Umbilical cord (tissue), 2 donors: Measurements from ENCODE around the gene C2orf15. TPM values are rescaled to one million over a fixed set of nuclear protein-coding genes. Genes with fewer than 3 reads are reported as not detected.
"Not testable (repeated sequence)": the region's sequence is repeated elsewhere in the genome, so short reads cannot be mapped to it uniquely, and the experiment has no call there.

ENCODE experiments used
- DNase-seq: peaks from one replicate; pipeline ENCODE4 v3.0.0-alpha.2; 2015; ENCODE audit warnings: low spot score
- total RNA-seq: library from RNA; depleted of rRNA; stranded (reverse); fragments of >200 nt; gene quantifications from one replicate; pipeline ENCODE4 v1.2.3, GENCODE V29; 2014; ENCODE audit warnings: low replicate concordance; ENCODE audit not compliant: insufficient read depth

The C2orf15 gene
- total RNA-seq, result 1.7 TPM

GRCh38 chr2:99141110-99142108 lies at the start of gene C2orf15:
C2orf15 (plus strand) TSS chr2:99141707; CDS start chr2:99150559, 8,852 bp downstream.
- DNase-seq, result peak; percentile 95

GRCh38 chr2:99096728-99097127 lies 44.8 kb upstream of the C2orf15 start:
- no peak for DNase-seq

- DNase-seq, result peak; percentile 0
Measured at GRCh38 chr2:99101697-99102096, 39.8 kb upstream of the C2orf15 start.

DNA sequence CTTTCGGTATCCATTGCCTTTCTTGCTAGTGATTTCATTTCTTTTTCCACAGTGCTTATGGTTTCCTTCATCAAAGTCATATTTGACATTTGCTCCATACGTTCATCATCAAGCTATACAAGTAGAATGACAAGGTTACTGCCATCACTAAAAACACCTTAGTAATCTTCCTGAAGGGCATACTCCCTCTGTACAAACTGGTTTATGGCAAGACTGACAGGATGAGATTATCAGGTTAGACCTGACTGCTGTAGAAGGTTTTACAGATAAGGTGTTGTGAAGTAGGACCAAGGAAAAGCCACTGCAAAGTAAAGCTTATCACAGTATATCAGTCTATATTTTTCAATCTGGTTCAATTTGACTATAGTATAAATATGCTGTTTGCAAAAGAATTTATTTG lies 37.5 kb upstream of the C2orf15 start:
- no peak for DNase-seq

DNA sequence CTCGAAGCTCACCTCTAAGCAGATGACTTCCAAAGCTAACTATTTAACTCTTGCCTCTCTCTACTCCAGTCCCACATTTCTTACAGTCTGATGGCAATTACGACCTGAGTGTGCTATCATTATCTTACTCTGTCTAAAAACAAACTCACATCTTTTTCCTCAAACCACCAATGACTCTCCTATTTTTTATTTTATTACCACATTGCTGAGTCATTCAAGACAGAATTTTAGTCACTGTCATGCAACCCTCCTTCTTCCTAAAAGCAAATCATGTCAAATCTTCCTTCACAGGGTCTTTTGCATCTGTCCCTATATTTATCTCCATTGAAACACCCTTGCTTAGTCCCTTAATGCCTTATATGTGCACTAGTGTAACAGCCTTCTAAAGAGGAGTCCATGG lies 34.6 kb upstream of the C2orf15 start:
- DNase-seq, result no peak

DNA sequence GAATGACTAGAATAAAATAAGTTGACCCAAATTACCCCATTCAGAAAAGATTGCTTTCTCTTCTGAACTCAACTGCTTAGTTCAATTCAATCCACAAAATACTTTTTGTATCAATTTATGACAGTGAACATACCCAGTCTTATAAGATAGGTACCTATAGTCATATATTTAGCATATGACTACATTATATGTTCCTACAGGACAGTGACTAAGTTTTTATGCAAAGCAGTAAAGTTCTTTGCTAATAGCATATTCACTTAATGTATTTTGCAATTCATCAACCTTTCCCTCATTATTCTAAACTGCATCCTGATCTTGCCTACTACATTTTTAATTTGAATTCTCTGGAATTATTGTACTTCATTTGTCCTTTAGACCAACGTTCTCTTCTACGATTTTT lies 30.3 kb upstream of the C2orf15 start:
- DNase-seq, result no peak

DNA sequence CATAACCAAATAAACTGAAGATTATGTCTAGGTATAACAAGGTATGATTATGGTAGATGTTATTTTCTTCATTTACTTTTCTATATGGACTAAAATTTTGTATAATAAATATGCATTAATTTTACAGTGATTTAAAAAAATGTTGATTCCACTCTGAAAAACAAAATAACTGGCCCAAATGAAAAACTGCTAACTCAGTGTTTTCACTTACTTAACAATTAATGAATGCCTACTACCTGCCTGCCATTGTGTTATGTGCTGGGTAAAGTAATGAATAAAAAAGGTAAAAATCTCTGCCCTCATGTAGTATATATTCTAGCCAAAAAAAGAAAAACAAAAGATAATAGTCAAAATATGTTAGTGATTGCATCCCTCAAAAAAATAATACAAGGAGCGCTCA lies 29.6 kb upstream of the C2orf15 start:
- no peak for DNase-seq

DNA sequence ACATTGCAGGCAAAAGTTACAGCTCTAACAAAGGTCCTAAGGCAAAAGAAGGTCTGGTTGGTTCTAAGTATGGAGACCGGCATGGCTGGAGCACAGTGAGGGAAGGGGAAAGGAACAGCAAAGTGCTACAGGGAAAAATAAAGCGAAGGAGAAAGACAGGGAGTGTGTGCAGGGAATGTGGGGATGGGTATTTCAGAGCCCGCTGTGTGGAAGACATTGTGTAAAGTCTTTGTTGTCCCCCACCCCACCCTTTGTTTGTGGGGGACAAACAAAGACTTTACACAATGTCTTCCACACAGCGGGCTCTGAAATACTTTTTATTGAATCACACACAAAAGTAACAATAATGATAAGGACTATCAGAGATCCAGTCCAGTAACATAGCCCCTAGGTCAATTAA lies 28.9 kb upstream of the C2orf15 start:
- DNase-seq, result no peak

- DNase-seq, result no peak
Measured at GRCh38 chr2:99127981-99128380, 13.5 kb upstream of the C2orf15 start.

DNA sequence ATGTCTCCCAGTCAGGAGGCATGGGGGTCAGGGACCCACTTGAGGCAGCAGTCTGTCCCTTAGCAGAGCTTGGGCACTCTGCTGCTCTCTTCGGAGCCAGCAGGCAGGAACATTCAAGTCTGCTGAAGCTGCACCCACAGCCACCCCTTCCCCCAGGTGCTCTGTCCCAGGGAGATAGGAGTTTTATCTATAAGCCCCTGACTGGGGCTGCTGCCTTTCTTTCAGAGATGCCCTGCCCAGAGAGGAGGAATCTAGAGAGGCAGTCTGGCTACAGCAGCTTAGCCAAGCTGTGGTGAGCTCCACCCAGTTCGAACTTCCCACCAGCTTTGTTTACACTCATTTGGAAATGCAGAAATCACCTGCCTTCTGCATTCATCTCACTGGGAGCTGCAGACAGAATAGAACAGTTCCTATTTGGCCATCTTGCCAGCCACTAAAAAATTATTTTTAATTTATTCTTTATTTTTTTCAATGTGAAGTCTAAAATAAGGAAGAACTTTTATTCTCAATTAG lies 6.4 kb upstream of the C2orf15 start:
- not testable (repeated sequence) for DNase-seq

DNA sequence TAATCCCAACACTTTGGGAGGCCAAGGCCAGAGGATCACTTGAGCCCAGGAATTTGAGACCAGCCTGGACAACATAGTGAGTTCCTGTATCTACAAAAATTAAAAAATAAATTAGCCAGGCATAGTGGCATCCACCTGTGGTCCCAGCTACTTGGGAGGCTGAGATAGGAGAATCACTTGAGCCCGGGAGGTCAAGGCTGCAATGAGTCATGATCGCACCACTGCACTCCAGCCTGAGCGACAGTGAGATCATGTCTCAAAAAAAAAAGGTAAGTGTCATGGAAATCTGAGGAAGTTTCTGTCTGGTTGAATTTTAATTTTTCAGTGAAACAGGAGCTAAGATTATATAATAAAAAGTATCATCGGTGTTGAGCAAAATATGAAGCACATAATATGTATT lies 2.5 kb upstream of the C2orf15 start:
- no peak for DNase-seq

DNA sequence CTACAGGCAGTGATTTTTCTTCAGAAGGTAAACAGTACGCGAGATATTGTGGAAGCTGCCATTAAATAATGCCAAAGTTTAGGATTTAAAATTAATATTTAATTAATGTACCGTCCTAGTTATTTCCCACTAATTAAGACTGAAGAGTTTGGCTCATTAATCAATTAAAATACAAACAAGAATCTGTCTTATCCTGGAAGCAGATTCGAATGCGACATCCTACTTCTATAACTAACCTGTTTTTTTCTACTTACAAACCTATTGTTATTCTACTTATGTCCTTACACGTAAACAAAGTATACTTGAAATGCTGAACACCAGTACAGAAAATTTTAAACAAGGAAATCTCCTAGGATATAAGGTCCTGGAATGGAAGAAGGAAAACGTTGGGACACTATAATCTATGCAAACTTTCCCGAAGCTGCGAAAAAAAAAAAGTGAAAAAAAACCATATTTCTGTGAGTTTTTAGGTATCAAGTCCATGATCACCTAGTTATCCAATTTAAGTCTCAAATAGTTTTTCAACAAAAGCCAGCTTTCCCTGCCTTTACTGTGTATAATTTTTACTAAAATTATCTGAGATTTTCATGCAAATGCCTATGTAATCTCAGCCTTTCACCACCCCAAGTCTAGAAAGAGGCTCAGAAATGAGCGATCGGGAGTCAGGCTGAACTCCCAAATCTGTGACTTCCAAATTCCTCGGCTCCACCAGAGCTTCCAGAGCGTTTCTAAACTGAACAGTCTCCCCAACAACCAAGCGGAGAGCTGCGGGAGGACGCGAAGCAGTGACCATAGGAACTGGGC lies 1.2 kb upstream of the C2orf15 start:
- no peak for DNase-seq

GRCh38 chr2:99140860-99141109 lies 722 bp upstream of the C2orf15 start:
- no peak for DNase-seq

DNA sequence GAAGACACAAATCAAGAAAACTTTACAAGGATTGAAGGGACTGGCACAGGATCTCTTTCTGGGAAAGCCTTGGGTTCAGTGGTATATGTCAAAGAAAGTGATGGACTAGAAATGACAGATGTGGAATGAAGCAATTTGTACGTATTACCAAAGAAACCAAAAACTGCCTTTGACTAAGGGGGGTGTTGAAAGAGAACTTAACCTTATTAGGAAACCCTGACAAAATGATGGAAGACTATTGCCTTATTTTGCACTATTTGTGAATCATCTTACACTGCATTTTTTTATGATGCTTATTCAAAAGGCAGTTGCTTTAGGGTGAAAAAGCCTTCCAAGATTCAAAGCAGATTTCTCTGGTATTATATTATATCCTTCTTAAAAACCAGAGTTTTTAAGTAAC lies 9.2 kb downstream of the C2orf15 start:
- DNase-seq, result no peak

DNA sequence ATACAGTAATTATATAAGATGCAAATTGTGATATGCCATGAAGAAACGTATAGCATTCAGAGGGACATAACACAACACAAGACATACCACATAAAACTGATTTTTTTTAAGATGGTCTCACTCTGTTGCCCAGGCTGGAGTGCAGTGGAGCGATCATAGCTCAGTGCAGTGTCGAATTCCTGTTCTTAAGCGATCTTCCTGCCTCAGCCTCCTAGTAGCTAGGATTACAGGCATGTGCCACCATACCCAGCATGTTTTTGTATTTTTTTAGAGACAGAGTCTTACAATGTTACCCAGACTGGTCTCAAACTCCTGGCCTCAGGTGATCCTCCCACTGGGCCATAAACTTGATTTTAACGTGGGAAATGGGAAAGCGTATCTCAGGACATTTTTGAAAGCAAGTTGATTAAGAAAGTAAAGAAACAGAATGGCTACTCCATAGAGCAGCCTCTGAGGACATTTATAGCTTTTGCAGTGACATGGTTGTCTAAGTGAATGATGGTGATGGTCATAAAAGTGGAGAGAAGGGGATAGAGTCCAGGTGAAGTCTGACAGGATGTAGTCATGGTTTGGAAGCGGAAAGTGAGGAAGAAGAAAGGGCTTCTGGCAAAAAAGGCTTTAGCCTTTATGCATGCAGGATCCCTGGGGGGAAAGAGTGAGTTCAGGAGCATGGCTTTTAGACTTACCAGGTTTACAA lies 10.8 kb downstream of the C2orf15 start:
- no peak for DNase-seq

DNA sequence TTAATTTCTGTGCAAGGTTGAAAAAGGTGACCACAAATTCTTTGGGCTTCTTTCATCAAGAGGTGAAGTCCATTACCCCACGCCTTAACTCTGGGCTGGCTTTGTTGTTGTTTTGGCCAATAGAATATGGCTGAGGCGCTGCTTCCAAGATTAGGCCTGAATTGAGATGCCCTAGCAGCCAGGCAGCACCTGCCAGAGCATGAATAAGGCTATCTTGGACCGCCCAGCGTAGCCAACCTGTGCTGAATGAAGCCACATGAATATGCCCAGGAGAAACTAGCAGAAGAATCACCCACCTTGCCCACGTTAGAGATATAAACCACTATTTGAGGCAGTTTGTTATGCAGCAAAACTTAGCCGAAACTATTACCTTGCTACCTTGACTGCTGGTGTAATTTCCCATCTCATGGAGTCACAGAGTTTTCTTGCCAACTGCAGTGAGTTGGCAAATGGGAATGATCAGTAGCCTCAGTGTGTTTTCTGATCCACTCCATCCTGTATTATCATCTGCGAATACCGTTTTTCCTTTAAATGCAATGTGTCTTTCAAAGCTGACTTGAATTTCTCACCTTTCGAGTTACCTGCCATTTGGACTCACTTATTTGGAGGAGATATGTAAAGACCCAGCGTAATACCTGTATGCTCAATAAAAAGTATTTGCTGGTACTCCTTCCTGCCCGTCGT lies 12.6 kb downstream of the C2orf15 start:
- no peak for DNase-seq

GRCh38 chr2:99154643-99155536 lies 13.4 kb downstream of the C2orf15 start, which contains the start of the genes LIPT1 and TSGA10:
LIPT1 (plus strand) TSS chr2:99154967; CDS start chr2:99161958, 6,991 bp downstream.
TSGA10 (minus strand) TSS chr2:99154942; CDS start chr2:99109439, 45,503 bp downstream.
- peak; percentile 96 for DNase-seq

- DNase-seq, result no peak
Measured at GRCh38 chr2:99156891-99157290, 15.4 kb downstream of the C2orf15 start.

- DNase-seq, result no peak
Measured at GRCh38 chr2:99158599-99158998, 17.1 kb downstream of the C2orf15 start.

GRCh38 chr2:99159594-99159993 lies 18.1 kb downstream of the C2orf15 start:
- no peak for DNase-seq
